Right lobe of liver (tissue), 4 donors: ENCODE measurements around the gene PTPA.

Experiments used
- POLR2A ChIP-seq: fragments of 450-650 bp; IDR thresholded peaks from one replicate; pipeline ENCODE4 v1.6.1; 2017; ENCODE audit warnings: antibody characterized with exemption, mild to moderate bottlenecking
- TF ChIP-seq, protein P1 (sequence below), 4 donors: fragments of 200-600 bp in 3 of 4; fragments of 450-650 bp in 1 of 4; IDR thresholded peaks; one replicate each; pipeline versions ENCODE4 v1.5.1 to v1.8.0; 2016 to 2022; ENCODE audit warnings: antibody characterized with exemption in 4 of 4, mild to moderate bottlenecking in 2 of 4
- donor health status: DM: no; HTN: no; CAD: no.
- donor health status: DM: no; HTN: no; CAD: no.
- donor health status: DM: no; HTN: yes; CAD: no.

DNA sequence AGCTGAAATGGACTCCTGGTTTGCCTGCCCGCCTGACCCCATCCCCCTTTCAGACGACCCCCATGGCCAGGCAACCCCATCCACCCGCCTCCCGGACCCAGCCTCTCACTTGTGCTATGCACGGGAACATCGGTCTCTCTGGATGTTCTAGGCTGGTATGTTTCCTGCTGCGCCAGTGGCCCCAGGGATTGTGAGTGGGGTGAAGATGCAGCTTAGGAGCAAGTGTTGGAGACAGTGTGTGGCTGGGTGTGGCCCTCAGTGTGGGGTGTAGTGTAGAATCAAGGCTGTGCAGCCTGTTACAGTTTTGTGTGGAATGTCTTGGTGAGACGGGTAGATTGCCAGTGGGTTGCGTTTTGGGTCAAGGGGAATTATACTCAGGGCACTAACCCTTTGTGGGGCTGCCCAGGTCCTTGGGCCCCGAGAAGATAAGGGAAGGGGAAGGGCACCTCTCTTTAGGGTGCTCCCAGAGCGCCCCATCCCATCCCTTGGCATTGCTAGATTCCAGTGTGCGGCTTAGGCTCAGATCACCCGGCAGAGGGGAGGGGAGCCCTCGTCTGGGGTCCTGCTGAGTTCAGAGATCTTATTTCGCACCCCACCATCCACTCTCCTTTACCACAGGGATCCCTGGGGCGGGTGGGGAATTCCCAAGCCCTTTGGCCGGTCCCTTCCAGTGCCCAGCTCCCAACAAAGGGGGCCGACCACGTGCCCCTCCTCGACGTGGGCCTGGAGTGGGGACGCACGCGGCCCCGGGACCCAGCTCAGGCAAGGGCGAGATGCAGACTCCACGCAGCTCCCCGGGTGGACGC, 62.3 kb downstream of the PTPA start:
- TF ChIP-seq, protein P1, sequence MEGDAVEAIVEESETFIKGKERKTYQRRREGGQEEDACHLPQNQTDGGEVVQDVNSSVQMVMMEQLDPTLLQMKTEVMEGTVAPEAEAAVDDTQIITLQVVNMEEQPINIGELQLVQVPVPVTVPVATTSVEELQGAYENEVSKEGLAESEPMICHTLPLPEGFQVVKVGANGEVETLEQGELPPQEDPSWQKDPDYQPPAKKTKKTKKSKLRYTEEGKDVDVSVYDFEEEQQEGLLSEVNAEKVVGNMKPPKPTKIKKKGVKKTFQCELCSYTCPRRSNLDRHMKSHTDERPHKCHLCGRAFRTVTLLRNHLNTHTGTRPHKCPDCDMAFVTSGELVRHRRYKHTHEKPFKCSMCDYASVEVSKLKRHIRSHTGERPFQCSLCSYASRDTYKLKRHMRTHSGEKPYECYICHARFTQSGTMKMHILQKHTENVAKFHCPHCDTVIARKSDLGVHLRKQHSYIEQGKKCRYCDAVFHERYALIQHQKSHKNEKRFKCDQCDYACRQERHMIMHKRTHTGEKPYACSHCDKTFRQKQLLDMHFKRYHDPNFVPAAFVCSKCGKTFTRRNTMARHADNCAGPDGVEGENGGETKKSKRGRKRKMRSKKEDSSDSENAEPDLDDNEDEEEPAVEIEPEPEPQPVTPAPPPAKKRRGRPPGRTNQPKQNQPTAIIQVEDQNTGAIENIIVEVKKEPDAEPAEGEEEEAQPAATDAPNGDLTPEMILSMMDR (IDR thresholded peaks at IDR 0.05): no peak
- TF ChIP-seq POLR2A: no peak
